Breast epithelium (tissue), 4 donors: Measurements from ENCODE around the gene CTNS. TPM values are rescaled to one million over a fixed set of nuclear protein-coding genes. Genes with fewer than 3 reads are reported as not detected.

Experiments used
- DNase-seq, 2 donors: peaks; one replicate each; pipeline ENCODE4 v3.0.0-alpha.2; 2019; ENCODE audit warnings: low spot score in 2 of 2
- H3K27ac ChIP-seq, 2 donors: fragments of 200-600 bp; sonication (generic) in 1 of 2; one replicate each; pipeline ENCODE4 v1.5.1; 2016 to 2019; ENCODE audit warnings: mild to moderate bottlenecking in 1 of 2
- H3K27me3 ChIP-seq, 2 donors: fragments of 200-600 bp; sonication (generic) in 1 of 2; one replicate each; pipeline versions ENCODE4 v1.5.1 to v1.6.0; 2017 to 2019; ENCODE audit warnings: control low read depth in 1 of 2, mild to moderate bottlenecking in 1 of 2
- H3K36me3 ChIP-seq: fragments of 200-600 bp; one replicate; pipeline ENCODE4 v1.5.1; 2019
- H3K4me1 ChIP-seq, 2 donors: fragments of 200-600 bp; sonication (generic); one replicate each; pipeline ENCODE4 v1.5.1; 2016 to 2019; ENCODE audit warnings: control low read depth in 1 of 2
- H3K4me3 ChIP-seq, 3 donors: fragments of 200-600 bp; sonication (generic); 1 replicate in 2 of 3; 2 replicates in 1 of 3; pipeline ENCODE4 v1.5.1; 2016 to 2019; ENCODE audit warnings: mild to moderate bottlenecking in 3 of 3, moderate library complexity in 2 of 3
- H3K9me3 ChIP-seq, 2 donors: fragments of 200-600 bp; sonication (generic) in 1 of 2; one replicate each; pipeline ENCODE4 v1.5.1; 2016 to 2019; ENCODE audit warnings: control low read depth in 1 of 2
- CTCF ChIP-seq, 3 donors: fragments of 450-650 bp; IDR thresholded peaks; one replicate each; pipeline ENCODE4 v1.5.1; 2016 to 2017; ENCODE audit warnings: antibody characterized with exemption in 3 of 3, mild to moderate bottlenecking in 3 of 3, moderate library complexity in 3 of 3
- POLR2A ChIP-seq: fragments of 450-650 bp; IDR thresholded peaks from one replicate; pipeline ENCODE4 v1.6.1; 2016; ENCODE audit warnings: antibody characterized with exemption, mild to moderate bottlenecking, moderate library complexity
- POLR2AphosphoS5 ChIP-seq, 3 donors: sonication (generic); formaldehyde crosslinking; IDR thresholded peaks; one replicate each; pipeline ENCODE4 v1.6.1; 2017; ENCODE audit warnings: antibody characterized with exemption in 3 of 3
- intact Hi-C: fragments of 100-400 bp; cut with DNase I; formaldehyde crosslinking; loops from one replicate; pipeline ENCODE4 v1.15.1; 2023; ENCODE audit warnings: low total_unique reads
- total RNA-seq, 3 donors: library from RNA; depleted of rRNA; stranded (reverse); fragments of >200 nt; gene quantifications; one replicate each; pipeline ENCODE4 v1.1.0, GENCODE V29; 2016

Gene CTNS
- total RNA-seq, result 10 to 100 TPM; 20.0 to 31.0 (median 20.1) TPM

GRCh38 chr17:3636154-3636907 is at the start of gene CTNS, which contains the start of gene SHPK:
TSS of gene CTNS (plus strand) at chr17:3636760. CDS start at chr17:3640207, 3,447 bp downstream.
TSS of gene SHPK (minus strand) at chr17:3636250. CDS start at chr17:3636219, 31 bp downstream.
- intact Hi-C loops, result no loop called here
- Histone ChIP-seq H3K27me3 (no peaks in the 10 kb centered on the region), H3K27ac (peak within 1 kb of the TSS; percentile 99), H3K9me3 (no peaks in the 10 kb centered on the region), H3K4me3 (peak within 1 kb of the TSS; percentile 93 to 98 (median 96)), H3K4me1 (peaks cover 0 to 7% of the 10 kb centered on the region in 2 donors), H3K36me3 (no peaks in the 10 kb centered on the region)
- peak; percentile 95 to 96 for DNase-seq
- peak; percentile 54 to 70 (median 64) for TF ChIP-seq POLR2AphosphoS5 (IDR thresholded peaks at IDR 0.05)
- TF ChIP-seq CTCF (IDR thresholded peaks at IDR 0.05), result no peak

- Histone ChIP-seq H3K36me3 (no peaks in the 10 kb centered on the region), H3K9me3 (no peaks in the 10 kb centered on the region), H3K4me1 (no peaks in the 10 kb centered on the region), H3K4me3 (no peak overlapping the region), H3K27ac (no peak overlapping the region), H3K27me3 (no peaks in the 10 kb centered on the region)
- no peak for TF ChIP-seq POLR2A
- no peak for TF ChIP-seq CTCF (IDR thresholded peaks at IDR 0.05)
- TF ChIP-seq POLR2AphosphoS5 (IDR thresholded peaks at IDR 0.05), result no peak
- intact Hi-C loops, result no loop called here
- no peak for DNase-seq
Observed at GRCh38 chr17:3589784-3590183, 46.8 kb upstream of the CTNS start.

DNA sequence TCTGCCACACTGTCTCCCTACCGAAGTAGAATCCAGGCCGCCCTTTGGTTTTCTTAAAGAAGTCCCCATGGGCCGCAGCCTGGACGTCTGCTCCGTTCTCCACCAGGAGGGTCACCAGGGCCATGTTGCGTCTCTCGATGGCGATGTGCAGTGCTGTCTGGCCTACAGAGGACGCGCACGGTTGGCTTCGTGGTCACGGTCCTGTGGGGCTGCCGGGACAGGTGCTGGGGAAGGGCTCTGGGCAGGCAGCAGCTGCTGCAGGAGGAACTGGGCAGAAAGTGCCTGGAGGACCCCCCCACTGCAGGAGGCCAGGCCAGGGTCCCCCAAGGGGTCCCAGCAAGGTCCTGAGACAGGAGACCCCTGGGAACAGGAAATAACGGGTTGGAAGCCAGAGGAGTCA is 46.3 kb upstream of the CTNS start:
- no peak for TF ChIP-seq POLR2AphosphoS5 (IDR thresholded peaks at IDR 0.05)
- TF ChIP-seq CTCF (IDR thresholded peaks at IDR 0.05), result no peak
- TF ChIP-seq POLR2A, result no peak
- Histone ChIP-seq H3K9me3 (no peaks in the 10 kb centered on the region), H3K4me1 (no peaks in the 10 kb centered on the region), H3K4me3 (no peak overlapping the region), H3K36me3 (no peaks in the 10 kb centered on the region), H3K27ac (no peak overlapping the region), H3K27me3 (no peaks in the 10 kb centered on the region)
- intact Hi-C loops, result no loop called here
- no peak for DNase-seq

DNA sequence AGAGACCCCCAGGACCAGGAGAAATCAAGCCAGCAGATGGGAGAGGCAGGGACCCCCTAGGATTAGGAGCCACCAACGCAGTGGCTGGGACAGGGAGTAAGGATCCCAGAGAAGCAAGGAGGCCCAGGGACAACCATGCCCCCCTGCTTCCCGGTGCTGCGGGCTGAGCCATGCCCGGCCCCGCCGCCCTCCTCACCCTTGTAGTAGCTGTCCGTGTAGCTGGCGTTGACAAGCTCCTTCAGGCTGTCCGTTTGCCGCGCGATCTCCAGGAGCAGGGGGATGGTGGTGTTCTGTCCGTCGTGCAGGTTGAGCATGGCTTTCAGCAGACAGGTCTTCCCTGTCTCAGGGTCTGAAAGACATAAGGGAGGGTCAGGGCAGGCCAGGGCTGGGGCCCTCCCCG is 45.8 kb upstream of the CTNS start:
- no peak overlapping the region for H3K4me3 ChIP-seq
- no peak overlapping the region for H3K27ac ChIP-seq
- H3K27me3 ChIP-seq, result no peaks in the 10 kb centered on the region
- TF ChIP-seq CTCF (IDR thresholded peaks at IDR 0.05), result no peak
- no peak for TF ChIP-seq POLR2AphosphoS5 (IDR thresholded peaks at IDR 0.05)
- TF ChIP-seq POLR2A, result no peak
- H3K9me3 ChIP-seq, result no peaks in the 10 kb centered on the region
- H3K4me1 ChIP-seq, result no peaks in the 10 kb centered on the region
- intact Hi-C loops, result no loop called here
- H3K36me3 ChIP-seq, result no peaks in the 10 kb centered on the region
- no peak for DNase-seq

DNA sequence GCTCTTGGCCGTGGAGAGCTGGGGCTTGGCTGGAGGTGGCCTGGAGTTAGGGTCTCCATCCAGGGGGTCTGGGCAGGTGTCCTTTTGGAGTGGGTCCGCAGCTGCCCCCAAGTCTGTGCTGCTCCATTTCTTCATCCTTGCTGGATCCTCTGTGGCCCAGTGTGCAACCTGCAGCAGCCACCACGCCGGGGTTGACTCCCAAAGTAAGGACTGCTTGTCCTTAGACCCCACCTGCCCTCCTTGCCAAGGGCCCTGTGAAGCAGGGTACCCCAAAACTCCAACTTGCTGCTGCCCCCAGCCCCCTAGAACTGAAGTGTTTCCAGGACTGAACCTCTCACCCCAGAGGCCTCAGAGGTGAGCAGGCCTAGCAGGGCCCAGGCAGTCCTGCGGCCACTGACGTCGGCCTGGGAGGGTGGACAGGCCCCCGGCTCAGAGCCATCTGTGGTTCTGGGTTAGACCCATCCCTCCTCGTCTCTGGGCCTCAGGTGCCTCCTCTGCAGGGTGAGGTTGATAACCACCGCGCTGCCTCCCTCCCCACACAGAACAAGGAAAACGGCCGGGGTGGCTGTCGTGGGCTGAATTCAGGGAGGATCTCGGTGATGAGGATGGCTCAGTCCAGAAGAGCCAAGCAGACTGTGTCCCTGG is 44.2 kb upstream of the CTNS start:
- no peaks in the 10 kb centered on the region for H3K36me3 ChIP-seq
- H3K4me1 ChIP-seq, result no peaks in the 10 kb centered on the region
- no peaks in the 10 kb centered on the region for H3K9me3 ChIP-seq
- H3K27ac ChIP-seq, result no peak overlapping the region
- no peak overlapping the region for H3K4me3 ChIP-seq
- TF ChIP-seq POLR2A (no peak), CTCF (IDR thresholded peaks at IDR 0.05) (no peak), POLR2AphosphoS5 (IDR thresholded peaks at IDR 0.05) (no peak)
- no peak for DNase-seq
- no peaks in the 10 kb centered on the region for H3K27me3 ChIP-seq
- intact Hi-C loops, result no loop called here
